Fibroblast of skin of back (primary cell): Measurements from ENCODE around the gene LIPG.
"Not testable (repeated sequence)": the region's sequence is repeated elsewhere in the genome, so short reads cannot be mapped to it uniquely, and the experiment has no call there.

Source experiments
- DNase-seq: peaks from one replicate; pipeline ENCODE4 v3.0.0-alpha.2; 2013

Gene LIPG

GRCh38 chr18:49579041-49579440 is 17.2 kb downstream of the LIPG start:
- not testable (repeated sequence) for DNase-seq

- DNase-seq, result not testable (repeated sequence)
Measured at GRCh38 chr18:49579583-49579982, 17.7 kb downstream of the LIPG start.

- no peak for DNase-seq
Measured at GRCh38 chr18:49580279-49580678, 18.4 kb downstream of the LIPG start.

GRCh38 chr18:49581371-49581770 is 19.5 kb downstream of the LIPG start:
- no peak for DNase-seq

- no peak for DNase-seq
Measured at GRCh38 chr18:49582579-49582978, 20.7 kb downstream of the LIPG start.

- DNase-seq, result no peak
Measured at GRCh38 chr18:49584394-49584793, 22.5 kb downstream of the LIPG start.

GRCh38 chr18:49584951-49585350 is 23.1 kb downstream of the LIPG start:
- not testable (repeated sequence) for DNase-seq

GRCh38 chr18:49585781-49586663 is 24.2 kb downstream of the LIPG start:
- DNase-seq, result no peak

GRCh38 chr18:49588171-49588570 is 26.3 kb downstream of the LIPG start:
- DNase-seq, result no peak

GRCh38 chr18:49588971-49589370 is 27.1 kb downstream of the LIPG start:
- DNase-seq, result no peak

- no peak for DNase-seq
Measured at GRCh38 chr18:49590608-49591007, 28.8 kb downstream of the LIPG start.

- no peak for DNase-seq
Measured at GRCh38 chr18:49591271-49591670, 29.4 kb downstream of the LIPG start.

- no peak for DNase-seq
Measured at GRCh38 chr18:49591775-49592174, 29.9 kb downstream of the LIPG start.

GRCh38 chr18:49596687-49597086 is 34.8 kb downstream of the LIPG start:
- no peak for DNase-seq

GRCh38 chr18:49597157-49597931 is 35.5 kb downstream of the LIPG start:
- no peak for DNase-seq

GRCh38 chr18:49601211-49601610 is 39.4 kb downstream of the LIPG start:
- no peak for DNase-seq

GRCh38 chr18:49608366-49609255 is 46.8 kb downstream of the LIPG start:
- no peak for DNase-seq

GRCh38 chr18:49609256-49610021 is 47.6 kb downstream of the LIPG start:
- DNase-seq, result peak; percentile 20

- DNase-seq, result no peak
Measured at GRCh38 chr18:49610022-49610445, 48.2 kb downstream of the LIPG start.

- no peak for DNase-seq
Measured at GRCh38 chr18:49611316-49611715, 49.5 kb downstream of the LIPG start.

- DNase-seq, result no peak
Measured at GRCh38 chr18:49612515-49613033, 50.7 kb downstream of the LIPG start.
